Trophoblast cell (in vitro differentiated cells and primary cell): ENCODE data around the gene NR5A2.

Source experiments
- DNase-seq, 2 donors: peaks; one replicate each; pipeline ENCODE4 v3.0.0-alpha.2; 2016
- H2AFZ ChIP-seq: 2 replicates; pipeline ENCODE4 v1.6.1; 2013; ENCODE audit warnings: low read length, moderate library complexity, mild to moderate bottlenecking; ENCODE audit not compliant: insufficient read depth, poor library complexity
- H2AK5ac ChIP-seq: 2 replicates; pipeline ENCODE4 v1.6.1; 2013; ENCODE audit warnings: mild to moderate bottlenecking, low read length
- H2BK120ac ChIP-seq: 2 replicates; pipeline ENCODE4 v1.6.1; 2013; ENCODE audit warnings: low read length, mild to moderate bottlenecking, moderate library complexity; ENCODE audit not compliant: insufficient read depth, poor library complexity
- H2BK12ac ChIP-seq: 2 replicates; pipeline ENCODE4 v1.6.1; 2013; ENCODE audit warnings: mild to moderate bottlenecking, low read length, moderate library complexity
- H2BK5ac ChIP-seq: 2 replicates; pipeline ENCODE4 v1.6.1; 2013; ENCODE audit warnings: low read length, low read depth, moderate library complexity, mild to moderate bottlenecking; ENCODE audit not compliant: poor library complexity
- H3K14ac ChIP-seq: 2 replicates; pipeline ENCODE4 v1.6.1; 2013; ENCODE audit warnings: mild to moderate bottlenecking, low read length
- H3K18ac ChIP-seq: 2 replicates; pipeline ENCODE4 v1.6.1; 2013; ENCODE audit warnings: mild to moderate bottlenecking, low read length
- H3K23ac ChIP-seq: 2 replicates; pipeline ENCODE4 v1.6.1; 2013; ENCODE audit warnings: low read length
- H3K27ac ChIP-seq: 2 replicates; pipeline ENCODE4 v1.5.1; 2013; ENCODE audit warnings: low read depth, mild to moderate bottlenecking, inconsistent platforms, low read length, moderate library complexity
- H3K27me3 ChIP-seq: 2 replicates; pipeline ENCODE4 v1.6.1; 2013; ENCODE audit warnings: inconsistent platforms, mild to moderate bottlenecking, low read length, moderate library complexity; ENCODE audit not compliant: insufficient read depth
- H3K36me3 ChIP-seq, 2 experiments: 1 replicate in 1 of 2; 2 replicates in 1 of 2; pipeline ENCODE4 v1.6.1; 2013; ENCODE audit warnings: low read length in 2 of 2, mild to moderate bottlenecking in 2 of 2, moderate library complexity in 1 of 2; ENCODE audit not compliant: insufficient read depth in 2 of 2, control insufficient read depth in 1 of 2
- H3K4ac ChIP-seq: 2 replicates; pipeline ENCODE4 v1.6.1; 2013; ENCODE audit warnings: low read depth, mild to moderate bottlenecking, low read length, moderate library complexity
- H3K4me1 ChIP-seq, 2 experiments: 1 replicate in 1 of 2; 2 replicates in 1 of 2; pipeline ENCODE4 v1.6.1; 2013; ENCODE audit warnings: low read length in 2 of 2, mild to moderate bottlenecking in 2 of 2, moderate library complexity in 1 of 2; ENCODE audit not compliant: insufficient read depth in 2 of 2, control insufficient read depth in 1 of 2
- H3K4me2 ChIP-seq: 2 replicates; pipeline ENCODE4 v1.6.1; 2013; ENCODE audit warnings: inconsistent platforms, mild to moderate bottlenecking, low read length, moderate library complexity
- H3K4me3 ChIP-seq: 2 replicates; pipeline ENCODE4 v1.5.1; 2013; ENCODE audit warnings: mild to moderate bottlenecking, low read depth, low read length, inconsistent platforms
- H3K79me1 ChIP-seq: one replicate; pipeline ENCODE4 v1.6.1; 2013; ENCODE audit warnings: low read length
- H3K79me2 ChIP-seq: 2 replicates; pipeline ENCODE4 v1.6.1; 2013; ENCODE audit warnings: low read length, mild to moderate bottlenecking; ENCODE audit not compliant: control insufficient read depth, insufficient read depth, poor library complexity
- H3K9ac ChIP-seq: 2 replicates; pipeline ENCODE4 v1.6.1; 2013; ENCODE audit warnings: mild to moderate bottlenecking, low read length
- H3K9me3 ChIP-seq: 2 replicates; pipeline ENCODE4 v1.6.1; 2013; ENCODE audit warnings: low read depth, mild to moderate bottlenecking, control low read depth, inconsistent platforms, low read length; ENCODE audit not compliant: insufficient read depth
- H4K12ac ChIP-seq: 2 replicates; pipeline ENCODE4 v1.6.1; 2013; ENCODE audit warnings: low read depth, mild to moderate bottlenecking, low read length, moderate library complexity
- H4K8ac ChIP-seq: 2 replicates; pipeline ENCODE4 v1.6.1; 2013; ENCODE audit warnings: low read depth, mild to moderate bottlenecking, low read length, moderate library complexity
- H4K91ac ChIP-seq: one replicate; pipeline ENCODE4 v1.6.1; 2013; ENCODE audit warnings: low read depth, mild to moderate bottlenecking, low read length, moderate library complexity
- WGBS: extraction: QIAGEN DNeasy Blood & Tissue Kit; methylation state at CpG from one replicate; pipeline ENCODE4 v1.1.7; 2013; ENCODE audit warnings: missing lambda C conversion rate; ENCODE audit not compliant: insufficient read length, insufficient coverage; ENCODE audit errors: extremely low coverage; 5-methylcytosine and 5-hydroxymethylcytosine counted together

NR5A2 gene

GRCh38 chr1:200041337-200042118, 14.0 kb downstream of the NR5A2 start:
- WGBS = no CpG with 5 or more reads among the region's 35 CpGs
- H3K27me3 ChIP-seq = peaks cover 61% of the 10 kb centered on the region
- no peak overlapping the region for H2BK5ac ChIP-seq
- H3K4me3 ChIP-seq = no peak overlapping the region
- H3K79me2 ChIP-seq = no peaks in the 10 kb centered on the region
- H3K4ac ChIP-seq = no peak overlapping the region
- no peak overlapping the region for H2BK120ac ChIP-seq
- no peak overlapping the region for H2AFZ ChIP-seq
- H4K8ac ChIP-seq = no peak overlapping the region
- no peak overlapping the region for H3K18ac ChIP-seq
- no peak overlapping the region for H3K23ac ChIP-seq
- peaks cover 2 to 16% of the 10 kb centered on the region in 2 experiments for H3K4me1 ChIP-seq
- H3K79me1 ChIP-seq = no peaks in the 10 kb centered on the region
- no peaks in the 10 kb centered on the region for H3K36me3 ChIP-seq
- peak overlapping the region; percentile 67 for H3K4me2 ChIP-seq
- H2AK5ac ChIP-seq = no peak overlapping the region
- DNase-seq = no peak
- H2BK12ac ChIP-seq = no peak overlapping the region
- H3K14ac ChIP-seq = no peak overlapping the region
- no peak overlapping the region for H4K12ac ChIP-seq
- H3K27ac ChIP-seq = no peak overlapping the region
- no peak overlapping the region for H4K91ac ChIP-seq
- peaks cover 2% of the 10 kb centered on the region for H3K9me3 ChIP-seq
- no peak overlapping the region for H3K9ac ChIP-seq

GRCh38 chr1:200042119-200042551, 14.6 kb downstream of the NR5A2 start:
- Histone ChIP-seq H3K79me2 (no peaks in the 10 kb centered on the region), H3K4me1 (peaks cover 2 to 16% of the 10 kb centered on the region in 2 experiments), H3K14ac (no peak overlapping the region), H3K18ac (no peak overlapping the region), H3K9ac (no peak overlapping the region), H3K36me3 (no peaks in the 10 kb centered on the region), H4K12ac (no peak overlapping the region), H3K4me2 (peak overlapping the region; percentile 67), H3K4ac (no peak overlapping the region), H3K79me1 (no peaks in the 10 kb centered on the region), H2AFZ (no peak overlapping the region), H3K4me3 (no peak overlapping the region), H3K9me3 (peaks cover 2% of the 10 kb centered on the region), H2BK12ac (no peak overlapping the region), H4K91ac (no peak overlapping the region), H3K23ac (no peak overlapping the region), H3K27me3 (peaks cover 55% of the 10 kb centered on the region), H3K27ac (no peak overlapping the region), H2BK5ac (no peak overlapping the region), H4K8ac (no peak overlapping the region), H2BK120ac (no peak overlapping the region), H2AK5ac (no peak overlapping the region)
- no peak for DNase-seq
- WGBS = no CpG with 5 or more reads among the region's 22 CpGs

GRCh38 chr1:200042552-200043335, 15.2 kb downstream of the NR5A2 start:
- Histone ChIP-seq H4K8ac (no peak overlapping the region), H2BK12ac (no peak overlapping the region), H3K14ac (no peak overlapping the region), H4K91ac (no peak overlapping the region), H3K4me2 (peak overlapping the region; percentile 67), H3K4me3 (peak overlapping the region; percentile 23), H3K9ac (no peak overlapping the region), H2BK5ac (no peak overlapping the region), H3K9me3 (peaks cover 2% of the 10 kb centered on the region), H4K12ac (no peak overlapping the region), H2BK120ac (no peak overlapping the region), H3K36me3 (no peaks in the 10 kb centered on the region), H3K4me1 (peaks cover 2 to 16% of the 10 kb centered on the region in 2 experiments), H3K27ac (no peak overlapping the region), H2AFZ (no peak overlapping the region), H3K4ac (no peak overlapping the region), H3K79me1 (no peaks in the 10 kb centered on the region), H2AK5ac (no peak overlapping the region), H3K79me2 (no peaks in the 10 kb centered on the region), H3K18ac (no peak overlapping the region), H3K23ac (no peak overlapping the region), H3K27me3 (peaks cover 50% of the 10 kb centered on the region)
- peak in 1 of 2 donors; percentile 26 for DNase-seq
- no CpG with 5 or more reads among the region's 48 CpGs for WGBS

- H3K4me2 ChIP-seq = no peak overlapping the region
- no peaks in the 10 kb centered on the region for H3K79me1 ChIP-seq
- no peak overlapping the region for H2BK12ac ChIP-seq
- peaks cover 2% of the 10 kb centered on the region for H3K9me3 ChIP-seq
- H2BK5ac ChIP-seq = no peak overlapping the region
- H2AK5ac ChIP-seq = no peak overlapping the region
- H3K27ac ChIP-seq = no peak overlapping the region
- no peak overlapping the region for H4K12ac ChIP-seq
- H3K79me2 ChIP-seq = no peaks in the 10 kb centered on the region
- H3K9ac ChIP-seq = no peak overlapping the region
- no peak overlapping the region for H4K8ac ChIP-seq
- no peak overlapping the region for H3K18ac ChIP-seq
- no CpG with 5 or more reads among the region's 3 CpGs for WGBS
- H3K27me3 ChIP-seq = peaks cover 44% of the 10 kb centered on the region
- H3K14ac ChIP-seq = no peak overlapping the region
- DNase-seq = no peak
- no peak overlapping the region for H3K4ac ChIP-seq
- H2BK120ac ChIP-seq = no peak overlapping the region
- H2AFZ ChIP-seq = no peak overlapping the region
- no peak overlapping the region for H4K91ac ChIP-seq
- H3K4me1 ChIP-seq = peaks cover 2 to 20% of the 10 kb centered on the region in 2 experiments
- H3K23ac ChIP-seq = no peak overlapping the region
- H3K4me3 ChIP-seq = no peak overlapping the region
- no peaks in the 10 kb centered on the region for H3K36me3 ChIP-seq
Observed at GRCh38 chr1:200043336-200043668, 15.8 kb downstream of the NR5A2 start.
